Cardiac muscle cell (in vitro differentiated cells and primary cell): ENCODE measurements around the gene TRAM2. TPM values are rescaled to one million over a fixed set of nuclear protein-coding genes. Genes with fewer than 3 reads are reported as not detected.

Experiments
- DNase-seq, 2 donors: peaks; one replicate each; pipeline versions ENCODE4 v3.0.0 to v3.0.0-alpha.2; 2010 to 2017; ENCODE audit warnings: low read depth in 1 of 2, low spot score in 1 of 2
- H3K27ac ChIP-seq: fragments of 200-600 bp; sonication (generic); 2 replicates; pipeline ENCODE4 v1.5.1; 2016
- H3K27me3 ChIP-seq: fragments of 200-600 bp; sonication (generic); 2 replicates; pipeline ENCODE4 v1.6.0; 2016; ENCODE audit warnings: control low read depth
- H3K36me3 ChIP-seq: fragments of 200-600 bp; sonication (generic); 2 replicates; pipeline ENCODE4 v1.5.1; 2016; ENCODE audit warnings: control low read depth
- H3K4me1 ChIP-seq: fragments of 200-600 bp; sonication (generic); 2 replicates; pipeline ENCODE4 v1.8.1; 2017; ENCODE audit warnings: low read depth, mild to moderate bottlenecking, mixed run types
- H3K4me3 ChIP-seq: fragments of 200-600 bp; sonication (generic); 2 replicates; pipeline ENCODE4 v1.5.1; 2016; ENCODE audit warnings: mild to moderate bottlenecking
- H3K9me3 ChIP-seq: fragments of 200-600 bp; sonication (generic); 2 replicates; pipeline ENCODE4 v1.5.1; 2017; ENCODE audit warnings: low read depth, mild to moderate bottlenecking, control low read depth
- CTCF ChIP-seq: IDR thresholded peaks from 2 replicates; pipeline ENCODE4 v1.5.1; 2012; ENCODE audit warnings: low read depth, mild to moderate bottlenecking, low read length
- polyA plus RNA-seq: library from polyadenylated mRNA; unstranded; fragments of >200 nt; fragmentation: Nextera tagmentation; extraction: Ambion mirVana; gene quantifications from 2 replicates; pipeline ENCODE4 v1.2.1, GENCODE V29; 2016
- total RNA-seq: library from RNA; depleted of rRNA; stranded (reverse); fragments of >200 nt; gene quantifications from 2 replicates; pipeline ENCODE4 v1.2.3, GENCODE V29; 2016

The TRAM2 gene
- total and polyA plus RNA-seq, 2 experiments from 2014 or later: 6.6 to 7.7 TPM

- Histone ChIP-seq H3K4me3 (no peak overlapping the region), H3K36me3 (no peaks in the 10 kb centered on the region), H3K27ac (peak overlapping the region; percentile 38), H3K27me3 (no peaks in the 10 kb centered on the region), H3K4me1 (peaks cover 8% of the 10 kb centered on the region), H3K9me3 (no peaks in the 10 kb centered on the region)
- no peak for TF ChIP-seq CTCF
- peak in 1 of 2 donors; percentile 71 for DNase-seq
Observed at GRCh38 chr6:52503851-52504781, 72.7 kb downstream of the TRAM2 start.

GRCh38 chr6:52503323-52503747 lies 73.5 kb downstream of the TRAM2 start:
- DNase-seq: peak in 1 of 2 donors; percentile 29
- Histone ChIP-seq H3K36me3 (no peaks in the 10 kb centered on the region), H3K4me1 (peaks cover 8% of the 10 kb centered on the region), H3K9me3 (no peaks in the 10 kb centered on the region), H3K27ac (peak overlapping the region; percentile 38), H3K4me3 (no peak overlapping the region), H3K27me3 (no peaks in the 10 kb centered on the region)
- TF ChIP-seq CTCF: no peak

- no peak for TF ChIP-seq CTCF
- no peaks in the 10 kb centered on the region for H3K36me3 ChIP-seq
- H3K9me3 ChIP-seq: no peaks in the 10 kb centered on the region
- no peak for DNase-seq
- no peak overlapping the region for H3K4me3 ChIP-seq
- H3K27me3 ChIP-seq: no peaks in the 10 kb centered on the region
- peaks cover 8% of the 10 kb centered on the region for H3K4me1 ChIP-seq
- H3K27ac ChIP-seq: no peak overlapping the region
Observed at GRCh38 chr6:52502306-52503029, 74.4 kb downstream of the TRAM2 start.

GRCh38 chr6:52500238-52501129 lies 76.4 kb downstream of the TRAM2 start:
- Histone ChIP-seq H3K9me3 (no peaks in the 10 kb centered on the region), H3K27ac (no peak overlapping the region), H3K36me3 (no peaks in the 10 kb centered on the region), H3K4me1 (peaks cover 8% of the 10 kb centered on the region), H3K27me3 (no peaks in the 10 kb centered on the region), H3K4me3 (no peak overlapping the region)
- no peak for TF ChIP-seq CTCF
- DNase-seq: no peak

GRCh38 chr6:52499681-52500236 lies 77.1 kb downstream of the TRAM2 start:
- H3K9me3 ChIP-seq: no peaks in the 10 kb centered on the region
- no peaks in the 10 kb centered on the region for H3K36me3 ChIP-seq
- H3K4me1 ChIP-seq: peaks cover 8% of the 10 kb centered on the region
- TF ChIP-seq CTCF: no peak
- no peak overlapping the region for H3K4me3 ChIP-seq
- no peaks in the 10 kb centered on the region for H3K27me3 ChIP-seq
- H3K27ac ChIP-seq: no peak overlapping the region
- peak in 1 of 2 donors; percentile 32 for DNase-seq
